GM18505 (cell line): ENCODE data around the gene DLX3.

Experiments
- ATAC-seq: cut with Tn5 transposase; IDR thresholded peaks from one replicate; pipeline ENCODE4 v1.9.1; 2021; ENCODE audit not compliant: unreplicated experiment
- POLR2A ChIP-seq: IDR thresholded peaks from 4 replicates; pipeline ENCODE4 v1.6.1; 2011; ENCODE audit warnings: borderline replicate concordance; ENCODE audit not compliant: insufficient read depth, insufficient read length; ENCODE audit errors: extremely low read depth

Gene DLX3

GRCh38 chr17:50015146-50015545 is 20.1 kb upstream of the DLX3 start:
- no peak for ATAC-seq
- no peak for TF ChIP-seq POLR2A

- TF ChIP-seq POLR2A, result no peak
- no peak for ATAC-seq
These were observed 19.6 kb upstream of the DLX3 start for GRCh38 chr17:50014471-50015088.

- no peak for ATAC-seq
- TF ChIP-seq POLR2A, result no peak
These were observed 18.1 kb upstream of the DLX3 start for GRCh38 chr17:50013079-50013478.

- no peak for TF ChIP-seq POLR2A
These were observed 14.3 kb upstream of the DLX3 start for GRCh38 chr17:50009282-50009681.

GRCh38 chr17:50003911-50004310 is 8.9 kb upstream of the DLX3 start:
- ATAC-seq, result no peak
- no peak for TF ChIP-seq POLR2A

More at GRCh38 chr17:50009282-50009681, 14.3 kb upstream of the DLX3 start:
- ATAC-seq, result no peak

- ATAC-seq, result no peak
- no peak for TF ChIP-seq POLR2A
These were observed 4.0 kb upstream of the DLX3 start for GRCh38 chr17:49998836-49999511.

- TF ChIP-seq POLR2A, result no peak
- no peak for ATAC-seq
These were observed 3.0 kb upstream of the DLX3 start for GRCh38 chr17:49997773-49998703.

GRCh38 chr17:49997301-49997650 is 2.3 kb upstream of the DLX3 start:
- no peak for ATAC-seq
- TF ChIP-seq POLR2A, result no peak

GRCh38 chr17:49996495-49997300 is 1.7 kb upstream of the DLX3 start:
- ATAC-seq, result no peak
- no peak for TF ChIP-seq POLR2A

- TF ChIP-seq POLR2A, result no peak
- ATAC-seq, result no peak
These were observed 1.1 kb upstream of the DLX3 start for GRCh38 chr17:49996121-49996494.

- ATAC-seq, result no peak
- TF ChIP-seq POLR2A, result no peak
These were observed 654 bp downstream of the DLX3 start for GRCh38 chr17:49994085-49995054.

GRCh38 chr17:49993423-49994060 is 1.5 kb downstream of the DLX3 start:
- no peak for TF ChIP-seq POLR2A
- ATAC-seq, result no peak

GRCh38 chr17:49992933-49993422 is 2.0 kb downstream of the DLX3 start:
- TF ChIP-seq POLR2A, result no peak
- no peak for ATAC-seq
